HepG2 (cell line): Measurements from ENCODE around the gene ARPC5. TPM values are rescaled to one million over a fixed set of nuclear protein-coding genes. Genes with fewer than 3 reads are reported as not detected.

Source experiments
- ARHGAP35 ChIP-seq: sonication (generic); formaldehyde crosslinking; IDR thresholded peaks from 2 replicates; pipeline ENCODE4 v1.9.0; 2022; ENCODE audit warnings: mild to moderate bottlenecking, inconsistent platforms, moderate library complexity, missing genetic modification reagents, borderline replicate concordance
- CBFB ChIP-seq: sonication (generic); formaldehyde crosslinking; IDR thresholded peaks from 2 replicates; pipeline ENCODE4 v1.4.0; 2020; ENCODE audit warnings: missing genetic modification reagents
- CENPX ChIP-seq: sonication (generic); formaldehyde crosslinking; IDR thresholded peaks from 2 replicates; pipeline ENCODE4 v1.9.0; 2021; ENCODE audit warnings: mild to moderate bottlenecking, missing genetic modification reagents, moderate library complexity
- ERF ChIP-seq: IDR thresholded peaks from 2 replicates; pipeline ENCODE4 v1.6.1; 2018; ENCODE audit warnings: missing biosample characterization, missing genetic modification reagents
- GABPB1 ChIP-seq: IDR thresholded peaks from 2 replicates; pipeline ENCODE4 v1.6.1; 2016; ENCODE audit warnings: mild to moderate bottlenecking, missing genetic modification reagents, moderate library complexity, missing compliant biosample characterization
- GPN1 ChIP-seq: sonication (generic); formaldehyde crosslinking; IDR thresholded peaks from 2 replicates; pipeline ENCODE4 v1.5.1; 2020; ENCODE audit warnings: missing genetic modification reagents, borderline replicate concordance
- JUND ChIP-seq: sonication (generic); formaldehyde crosslinking; IDR thresholded peaks from 2 replicates; pipeline ENCODE4 v1.8.0; 2022; ENCODE audit warnings: mild to moderate bottlenecking, missing genetic modification reagents
- KDM5A ChIP-seq: fragments of 200-600 bp; sonication (generic); IDR thresholded peaks from 2 replicates; pipeline ENCODE4 v1.7.0; 2018; ENCODE audit warnings: antibody characterized with exemption, mild to moderate bottlenecking, low read length, borderline replicate concordance
- KDM5B ChIP-seq: sonication (generic); formaldehyde crosslinking; IDR thresholded peaks from 2 replicates; pipeline ENCODE4 v1.4.0; 2020; ENCODE audit warnings: missing genetic modification reagents, mild to moderate bottlenecking, borderline replicate concordance
- NBN ChIP-seq: fragments of 450-650 bp; conservative IDR thresholded peaks from 2 replicates; pipeline ENCODE4 v1.6.1; 2017
- NFATC3 ChIP-seq: sonication (generic); formaldehyde crosslinking; IDR thresholded peaks from 2 replicates; pipeline ENCODE4 v1.5.1; 2020; ENCODE audit warnings: mild to moderate bottlenecking, missing genetic modification reagents
- PAX8 ChIP-seq: sonication (generic); formaldehyde crosslinking; IDR thresholded peaks from 2 replicates; pipeline ENCODE4 v1.8.0; 2022; ENCODE audit warnings: mild to moderate bottlenecking, missing genetic modification reagents, borderline replicate concordance
- PCBP2 ChIP-seq: fragments of 200-400 bp; formaldehyde crosslinking; optimal IDR thresholded peaks from 2 replicates; pipeline ENCODE3; 2018; ENCODE audit warnings: low read length, low read depth; ENCODE audit not compliant: poor library complexity, severe bottlenecking
- TBX2 ChIP-seq: sonication (generic); formaldehyde crosslinking; IDR thresholded peaks from 2 replicates; pipeline ENCODE4 v1.5.0; 2020; ENCODE audit warnings: missing genetic modification reagents, mild to moderate bottlenecking, borderline replicate concordance
- XBP1 ChIP-seq: sonication (generic); formaldehyde crosslinking; IDR thresholded peaks from 2 replicates; pipeline ENCODE4 v1.5.0; 2020; ENCODE audit warnings: missing genetic modification reagents
- ZBTB20 ChIP-seq: sonication (generic); formaldehyde crosslinking; IDR thresholded peaks from 2 replicates; pipeline ENCODE4 v1.8.1; 2023; ENCODE audit warnings: missing genetic modification reagents, low read depth, mild to moderate bottlenecking, borderline replicate concordance
- ZFP36L1 ChIP-seq: sonication (generic); formaldehyde crosslinking; IDR thresholded peaks from 2 replicates; pipeline ENCODE4 v1.8.0; 2022; ENCODE audit warnings: mild to moderate bottlenecking, missing genetic modification reagents, moderate library complexity
- ZNF317 ChIP-seq: sonication (generic); formaldehyde crosslinking; IDR thresholded peaks from 2 replicates; pipeline ENCODE4 v1.5.0; 2020; ENCODE audit warnings: mild to moderate bottlenecking, missing genetic modification reagents
- ZNF510 ChIP-seq: sonication (generic); formaldehyde crosslinking; IDR thresholded peaks from 2 replicates; pipeline ENCODE4 v1.4.0; 2020; ENCODE audit warnings: low read depth, mild to moderate bottlenecking, missing genetic modification reagents
- ZNF678 ChIP-seq: sonication (generic); formaldehyde crosslinking; IDR thresholded peaks from 2 replicates; pipeline ENCODE4 v1.4.0; 2020; ENCODE audit warnings: mild to moderate bottlenecking, missing genetic modification reagents
- ZNF703 ChIP-seq: sonication (generic); formaldehyde crosslinking; IDR thresholded peaks from 2 replicates; pipeline ENCODE4 v1.5.1; 2020; ENCODE audit warnings: missing genetic modification reagents, mild to moderate bottlenecking, moderate library complexity, borderline replicate concordance
- ZSCAN9 ChIP-seq: IDR thresholded peaks from 2 replicates; pipeline ENCODE4 v1.6.1; 2016; ENCODE audit warnings: borderline replicate concordance
- ZZZ3 ChIP-seq: sonication (generic); formaldehyde crosslinking; IDR thresholded peaks from 2 replicates; pipeline ENCODE4 v1.4.0; 2020; ENCODE audit warnings: missing genetic modification reagents, mild to moderate bottlenecking, borderline replicate concordance
- polyA plus RNA-seq, 8 experiments: library from polyadenylated mRNA; depleted of rRNA in 3 of 8; stranded (reverse) in 7 of 8; unstranded in 1 of 8; fragments of >200 nt; fragmentation: Illumina TruSeq in 4 of 8; extraction: Trizol in 4 of 8; gene quantifications; 2 replicates each; pipeline versions ENCODE4 v1.2.1 to v1.2.3, GENCODE V29; 2011 to 2016; ENCODE audit warnings: low read depth in 4 of 8, missing spikeins in 1 of 8, mixed read lengths in 1 of 8; ENCODE audit not compliant: insufficient read depth in 1 of 8
- total RNA-seq, 5 experiments: library from RNA; depleted of rRNA; stranded (reverse); fragments of >200 nt; fragmentation: Illumina TruSeq; extraction: Trizol; gene quantifications; 2 replicates each; pipeline ENCODE4 v1.2.3, GENCODE V29; 2016; ENCODE audit warnings: low read depth in 1 of 5
- TF ChIP-seq, protein P1 (sequence below): sonication (generic); formaldehyde crosslinking; IDR thresholded peaks from 2 replicates; pipeline ENCODE4 v1.5.0; 2020; ENCODE audit warnings: missing genetic modification reagents
- TF ChIP-seq, protein P2 (sequence below): sonication (generic); formaldehyde crosslinking; IDR thresholded peaks from 2 replicates; pipeline ENCODE4 v1.8.1; 2023; ENCODE audit warnings: mild to moderate bottlenecking, inconsistent platforms, moderate library complexity, missing genetic modification reagents, borderline replicate concordance
- TF ChIP-seq, protein P3 (sequence below): sonication (generic); formaldehyde crosslinking; conservative IDR thresholded peaks from 2 replicates; pipeline ENCODE4 v1.8.1; 2023; ENCODE audit warnings: missing genetic modification reagents

ARPC5 gene
- total and polyA plus RNA-seq, 2 of the 13 experiments (the other 11 are each of a cell fraction or from before 2014, with no cell fraction given) = 48.4 to 106 TPM

DNA sequence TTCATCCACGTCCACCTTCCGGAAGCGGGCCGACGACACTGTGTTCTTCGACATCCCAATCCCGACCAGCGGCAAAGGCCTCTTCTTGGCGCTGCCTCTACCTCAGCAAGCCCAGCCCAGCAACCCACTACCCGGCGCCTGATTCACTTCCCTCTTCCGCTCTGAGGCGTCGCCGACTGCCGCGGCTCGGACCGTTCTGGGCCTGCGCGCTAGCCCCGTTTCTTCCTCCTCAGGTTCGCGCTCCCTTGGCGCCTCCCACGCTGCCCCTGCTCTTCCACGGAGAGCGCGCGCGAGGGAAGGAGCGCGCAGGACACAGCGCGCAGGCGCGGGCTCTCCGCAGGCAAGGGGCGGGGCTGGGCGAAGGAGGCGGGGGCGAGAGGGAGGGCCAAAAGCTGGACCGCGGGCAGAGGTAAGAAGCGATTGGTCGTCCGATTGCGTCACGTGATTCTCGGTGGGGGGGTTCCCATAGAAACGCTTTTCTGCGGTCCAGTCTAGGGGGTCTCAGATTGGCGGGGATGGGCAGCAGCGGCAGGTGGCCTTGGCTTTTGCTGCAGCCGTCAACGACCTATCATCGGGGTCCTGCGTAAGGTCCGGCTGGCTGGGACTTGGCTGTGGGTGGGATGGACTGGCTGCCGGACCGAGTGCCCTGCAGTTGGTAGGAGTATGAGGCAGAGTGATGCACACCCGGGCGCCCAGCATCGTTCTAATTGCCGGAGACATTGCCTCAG lies at the start of gene ARPC5 (continued):
- TF ChIP-seq ARHGAP35 (CRISPR knock-in tag) (peak; percentile 21; the same call in 1 of the 2 replicates), PCBP2 (no peak), ZNF703 (CRISPR knock-in tag) (no peak), GPN1 (no peak), KDM5A (peak; percentile 86), NBN (no peak), ERF (CRISPR knock-in tag) (peak; percentile 50), CENPX (CRISPR knock-in tag) (no peak), ZNF510 (CRISPR knock-in tag) (no peak), TBX2 (CRISPR knock-in tag) (peak; percentile 1; the same call in 1 of the 2 replicates), ZZZ3 (CRISPR knock-in tag) (no peak), CBFB (CRISPR knock-in tag) (0 out of 2 replicates have a peak, but pooled peaks have one; percentile 8), PAX8 (CRISPR knock-in tag) (0 out of 2 replicates have a peak, but pooled peaks have one; percentile 47), ZBTB20 (CRISPR knock-in tag) (0 out of 2 replicates have a peak, but pooled peaks have one; percentile 59), ZNF678 (CRISPR knock-in tag) (no peak), XBP1 (CRISPR knock-in tag) (no peak), ZFP36L1 (CRISPR knock-in tag) (0 out of 2 replicates have a peak, but pooled peaks have one; percentile 66), NFATC3 (CRISPR knock-in tag) (no peak; the same call in 1 of the 2 replicates), JUND (CRISPR knock-in tag) (peak; percentile 17; the same call in 1 of the 2 replicates), KDM5B (CRISPR knock-in tag) (peak; percentile 79), ZNF317 (CRISPR knock-in tag) (peak; percentile 63), ZSCAN9 (CRISPR knock-in tag) (peak; percentile 3; the same call in 1 of the 2 replicates), GABPB1 (CRISPR knock-in tag) (peak; percentile 88)
- TF ChIP-seq, protein P1, sequence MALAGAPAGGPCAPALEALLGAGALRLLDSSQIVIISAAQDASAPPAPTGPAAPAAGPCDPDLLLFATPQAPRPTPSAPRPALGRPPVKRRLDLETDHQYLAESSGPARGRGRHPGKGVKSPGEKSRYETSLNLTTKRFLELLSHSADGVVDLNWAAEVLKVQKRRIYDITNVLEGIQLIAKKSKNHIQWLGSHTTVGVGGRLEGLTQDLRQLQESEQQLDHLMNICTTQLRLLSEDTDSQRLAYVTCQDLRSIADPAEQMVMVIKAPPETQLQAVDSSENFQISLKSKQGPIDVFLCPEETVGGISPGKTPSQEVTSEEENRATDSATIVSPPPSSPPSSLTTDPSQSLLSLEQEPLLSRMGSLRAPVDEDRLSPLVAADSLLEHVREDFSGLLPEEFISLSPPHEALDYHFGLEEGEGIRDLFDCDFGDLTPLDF = peak; percentile 75
- TF ChIP-seq, protein P2, sequence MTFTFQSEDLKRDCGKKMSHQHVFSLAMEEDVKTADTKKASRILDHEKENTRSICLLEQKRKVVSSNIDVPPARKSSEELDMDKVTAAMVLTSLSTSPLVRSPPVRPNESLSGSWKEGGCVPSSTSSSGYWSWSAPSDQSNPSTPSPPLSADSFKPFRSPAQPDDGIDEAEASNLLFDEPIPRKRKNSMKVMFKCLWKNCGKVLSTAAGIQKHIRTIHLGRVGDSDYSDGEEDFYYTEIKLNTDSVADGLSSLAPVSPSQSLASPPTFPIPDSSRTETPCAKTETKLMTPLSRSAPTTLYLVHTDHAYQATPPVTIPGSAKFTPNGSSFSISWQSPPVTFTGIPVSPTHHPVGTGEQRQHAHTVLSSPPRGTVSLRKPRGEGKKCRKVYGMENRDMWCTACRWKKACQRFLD (CRISPR knock-in tag) = 0 out of 2 replicates have a peak, but pooled peaks have one; percentile 50
- TF ChIP-seq, protein P3, sequence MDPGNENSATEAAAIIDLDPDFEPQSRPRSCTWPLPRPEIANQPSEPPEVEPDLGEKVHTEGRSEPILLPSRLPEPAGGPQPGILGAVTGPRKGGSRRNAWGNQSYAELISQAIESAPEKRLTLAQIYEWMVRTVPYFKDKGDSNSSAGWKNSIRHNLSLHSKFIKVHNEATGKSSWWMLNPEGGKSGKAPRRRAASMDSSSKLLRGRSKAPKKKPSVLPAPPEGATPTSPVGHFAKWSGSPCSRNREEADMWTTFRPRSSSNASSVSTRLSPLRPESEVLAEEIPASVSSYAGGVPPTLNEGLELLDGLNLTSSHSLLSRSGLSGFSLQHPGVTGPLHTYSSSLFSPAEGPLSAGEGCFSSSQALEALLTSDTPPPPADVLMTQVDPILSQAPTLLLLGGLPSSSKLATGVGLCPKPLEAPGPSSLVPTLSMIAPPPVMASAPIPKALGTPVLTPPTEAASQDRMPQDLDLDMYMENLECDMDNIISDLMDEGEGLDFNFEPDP (CRISPR knock-in tag) = no peak
